ENCODE data around the gene INTS13.

DNA sequence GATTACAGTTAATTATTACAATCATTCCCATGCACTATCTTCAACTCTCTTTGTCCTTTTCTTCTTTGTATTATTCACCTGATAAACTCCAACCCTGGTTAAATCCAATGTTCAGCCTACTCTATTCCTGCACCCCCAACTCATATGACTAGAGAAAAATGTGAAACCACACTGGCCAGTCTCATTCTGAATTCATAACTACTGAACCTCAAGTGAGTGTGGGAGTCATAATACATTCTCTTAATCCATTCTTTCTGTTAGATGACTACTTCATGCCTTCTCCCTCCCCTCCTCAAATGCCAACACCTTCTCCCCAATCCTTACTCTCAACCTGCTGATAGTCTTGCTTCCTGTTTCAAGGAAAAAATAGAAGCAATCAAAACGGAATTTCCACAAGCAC, 82.4 kb downstream of the INTS13 start:
- no peak for TF ChIP-seq POLR2AphosphoS5 (IDR thresholded peaks at IDR 0.05; ENCODE audit: low read depth, low read length)
- no peak for TF ChIP-seq EZH2phosphoT487 (IDR thresholded peaks at IDR 0.05; ENCODE audit: borderline replicate concordance, low read depth)
- TF ChIP-seq, protein P1, sequence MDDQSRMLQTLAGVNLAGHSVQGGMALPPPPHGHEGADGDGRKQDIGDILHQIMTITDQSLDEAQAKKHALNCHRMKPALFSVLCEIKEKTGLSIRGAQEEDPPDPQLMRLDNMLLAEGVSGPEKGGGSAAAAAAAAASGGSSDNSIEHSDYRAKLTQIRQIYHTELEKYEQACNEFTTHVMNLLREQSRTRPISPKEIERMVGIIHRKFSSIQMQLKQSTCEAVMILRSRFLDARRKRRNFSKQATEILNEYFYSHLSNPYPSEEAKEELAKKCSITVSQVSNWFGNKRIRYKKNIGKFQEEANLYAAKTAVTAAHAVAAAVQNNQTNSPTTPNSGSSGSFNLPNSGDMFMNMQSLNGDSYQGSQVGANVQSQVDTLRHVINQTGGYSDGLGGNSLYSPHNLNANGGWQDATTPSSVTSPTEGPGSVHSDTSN (IDR thresholded peaks at IDR 0.05) = no peak
- TF ChIP-seq CTCF (IDR thresholded peaks at IDR 0.05) = no peak
- no peak for TF ChIP-seq RXRA (IDR thresholded peaks at IDR 0.05; ENCODE audit: borderline replicate concordance, low read depth)
- no peak for TF ChIP-seq EP300 (IDR thresholded peaks at IDR 0.05; ENCODE audit: borderline replicate concordance in 1 of 2, low read depth in 1 of 2, low read length in 1 of 2)
- no peak for TF ChIP-seq MAX (IDR thresholded peaks at IDR 0.05; ENCODE audit: low read depth)
- no peak for TF ChIP-seq YY1 (IDR thresholded peaks at IDR 0.05; ENCODE audit: low read depth)
- no peak for TF ChIP-seq USF1 (IDR thresholded peaks at IDR 0.05; ENCODE audit: borderline replicate concordance, low read depth)
- no peak for TF ChIP-seq FOXM1 (IDR thresholded peaks at IDR 0.05; ENCODE audit: low read depth)
- TF ChIP-seq, protein P2, sequence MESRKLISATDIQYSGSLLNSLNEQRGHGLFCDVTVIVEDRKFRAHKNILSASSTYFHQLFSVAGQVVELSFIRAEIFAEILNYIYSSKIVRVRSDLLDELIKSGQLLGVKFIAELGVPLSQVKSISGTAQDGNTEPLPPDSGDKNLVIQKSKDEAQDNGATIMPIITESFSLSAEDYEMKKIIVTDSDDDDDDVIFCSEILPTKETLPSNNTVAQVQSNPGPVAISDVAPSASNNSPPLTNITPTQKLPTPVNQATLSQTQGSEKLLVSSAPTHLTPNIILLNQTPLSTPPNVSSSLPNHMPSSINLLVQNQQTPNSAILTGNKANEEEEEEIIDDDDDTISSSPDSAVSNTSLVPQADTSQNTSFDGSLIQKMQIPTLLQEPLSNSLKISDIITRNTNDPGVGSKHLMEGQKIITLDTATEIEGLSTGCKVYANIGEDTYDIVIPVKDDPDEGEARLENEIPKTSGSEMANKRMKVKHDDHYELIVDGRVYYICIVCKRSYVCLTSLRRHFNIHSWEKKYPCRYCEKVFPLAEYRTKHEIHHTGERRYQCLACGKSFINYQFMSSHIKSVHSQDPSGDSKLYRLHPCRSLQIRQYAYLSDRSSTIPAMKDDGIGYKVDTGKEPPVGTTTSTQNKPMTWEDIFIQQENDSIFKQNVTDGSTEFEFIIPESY (IDR thresholded peaks at IDR 0.05; ENCODE audit: borderline replicate concordance, low read depth) = no peak
- no peak for TF ChIP-seq RFX5 (IDR thresholded peaks at IDR 0.05; ENCODE audit: low read length)
- no peak for TF ChIP-seq TAF1 (IDR thresholded peaks at IDR 0.05; ENCODE audit: borderline replicate concordance, low read depth, low read length)
- no peak for TF ChIP-seq SMC3 (IDR thresholded peaks at IDR 0.05; ENCODE audit: low read depth, low read length)

Measured in SK-N-SH (cell line).